Chondrocyte (in vitro differentiated cells): ENCODE data around the gene KLF11. TPM values are rescaled to one million over a fixed set of nuclear protein-coding genes. Genes with fewer than 3 reads are reported as not detected.
A peak's percentile ranks its signal among the peaks of the same experiment; 100 is the strongest.

Experiments
- DNase-seq: peaks from one replicate; pipeline ENCODE4 v3.0.0; 2021; ENCODE audit warnings: mixed read lengths, low spot score
- H3K27ac Mint-ChIP-seq: one replicate; pipeline ENCODE4 v1.8.0; 2021; ENCODE audit warnings: mild to moderate bottlenecking, moderate library complexity, mixed read lengths; ENCODE audit not compliant: unreplicated experiment
- H3K27me3 Mint-ChIP-seq: 2 replicates; pipeline ENCODE4 v1.8.0; 2021; ENCODE audit warnings: low read depth, mixed read lengths
- H3K36me3 Mint-ChIP-seq: 2 replicates; pipeline ENCODE4 v1.8.0; 2021; ENCODE audit warnings: low read depth, mixed read lengths
- H3K4me1 Mint-ChIP-seq: 2 replicates; pipeline ENCODE4 v1.8.0; 2021; ENCODE audit warnings: low read depth, mild to moderate bottlenecking, mixed read lengths
- H3K4me3 Mint-ChIP-seq: one replicate; pipeline ENCODE4 v1.8.0; 2021; ENCODE audit warnings: mild to moderate bottlenecking, moderate library complexity, mixed read lengths; ENCODE audit not compliant: unreplicated experiment
- H3K9me3 Mint-ChIP-seq: 2 replicates; pipeline ENCODE4 v1.8.0; 2021; ENCODE audit warnings: low read depth, mixed read lengths
- CTCF ChIP-seq: fragments of 200-600 bp; sonication (generic); IDR thresholded peaks from 2 replicates; pipeline ENCODE4 v1.5.0; 2021; ENCODE audit warnings: antibody characterized with exemption, mild to moderate bottlenecking, moderate library complexity
- total RNA-seq: library from RNA; stranded (reverse); gene quantifications from 3 replicates; pipeline ENCODE4 v1.2.1, GENCODE V29; 2021

The KLF11 gene
- total RNA-seq, 1 donor from 2014 or later: 15.2 TPM

DNA sequence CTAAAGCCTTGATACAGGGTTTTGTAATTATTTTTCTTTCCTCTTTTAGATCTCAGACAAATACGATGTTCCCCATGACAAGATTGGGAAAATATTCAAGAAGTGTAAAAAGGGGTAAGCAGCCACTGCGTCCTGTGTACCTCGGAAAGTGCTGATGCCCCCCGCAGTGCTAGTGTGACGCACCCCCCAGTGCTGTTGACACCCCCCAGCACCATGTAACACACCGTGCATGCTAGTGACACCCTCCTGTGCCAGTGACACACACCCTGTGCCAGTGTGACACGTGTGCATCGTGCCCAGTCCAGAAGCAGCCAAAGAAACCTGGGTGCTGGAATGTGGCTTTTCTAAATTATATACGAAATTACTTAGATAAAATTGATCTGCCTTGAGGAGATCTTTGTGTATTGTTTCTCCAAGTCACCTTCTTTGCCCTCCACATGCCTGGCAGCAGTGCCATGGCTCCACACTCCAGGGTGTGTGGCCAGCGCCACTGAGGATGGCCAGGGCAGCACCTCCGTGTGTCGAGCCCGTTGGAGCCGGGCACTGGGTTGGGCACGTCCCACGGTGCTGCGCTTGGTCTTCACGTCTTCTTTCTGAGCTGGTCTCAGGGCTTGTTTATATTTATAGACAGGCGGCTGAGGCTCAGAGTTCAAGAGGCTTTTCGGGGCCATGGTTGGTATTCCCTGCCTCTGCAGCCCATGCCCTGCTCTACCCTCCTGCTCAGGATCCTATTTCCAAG, 44.3 kb upstream of the KLF11 start:
- Mint-ChIP-seq H3K9me3 (no peaks in the 10 kb centered on the region), H3K4me3 (no peak overlapping the region), H3K36me3 (no peaks in the 10 kb centered on the region), H3K27ac (no peak overlapping the region), H3K4me1 (no peaks in the 10 kb centered on the region), H3K27me3 (peaks cover 1% of the 10 kb centered on the region)
- peak; percentile 73 for DNase-seq
- no peak for TF ChIP-seq CTCF

GRCh38 chr2:9999693-10000092, 43.7 kb upstream of the KLF11 start:
- H3K27ac Mint-ChIP-seq: no peak overlapping the region
- H3K4me1 Mint-ChIP-seq: no peaks in the 10 kb centered on the region
- TF ChIP-seq CTCF: no peak
- no peak overlapping the region for H3K4me3 Mint-ChIP-seq
- no peak for DNase-seq
- no peaks in the 10 kb centered on the region for H3K36me3 Mint-ChIP-seq
- H3K27me3 Mint-ChIP-seq: peaks cover 1% of the 10 kb centered on the region
- no peaks in the 10 kb centered on the region for H3K9me3 Mint-ChIP-seq

GRCh38 chr2:10000541-10000940, 42.8 kb upstream of the KLF11 start:
- H3K27me3 Mint-ChIP-seq: peaks cover 1% of the 10 kb centered on the region
- no peaks in the 10 kb centered on the region for H3K4me1 Mint-ChIP-seq
- H3K36me3 Mint-ChIP-seq: no peaks in the 10 kb centered on the region
- no peaks in the 10 kb centered on the region for H3K9me3 Mint-ChIP-seq
- H3K27ac Mint-ChIP-seq: no peak overlapping the region
- no peak overlapping the region for H3K4me3 Mint-ChIP-seq
- peak; percentile 47 for DNase-seq
- TF ChIP-seq CTCF: no peak

- no peaks in the 10 kb centered on the region for H3K9me3 Mint-ChIP-seq
- no peak overlapping the region for H3K4me3 Mint-ChIP-seq
These were observed 41.8 kb upstream of the KLF11 start for GRCh38 chr2:10001586-10001985.

GRCh38 chr2:10002109-10002508, 41.2 kb upstream of the KLF11 start:
- Mint-ChIP-seq H3K4me1 (peaks cover 5% of the 10 kb centered on the region), H3K4me3 (no peak overlapping the region), H3K9me3 (no peaks in the 10 kb centered on the region), H3K36me3 (no peaks in the 10 kb centered on the region), H3K27me3 (no peaks in the 10 kb centered on the region), H3K27ac (no peak overlapping the region)
- TF ChIP-seq CTCF: no peak
- no peak for DNase-seq

More at GRCh38 chr2:10001586-10001985, 41.8 kb upstream of the KLF11 start:
- DNase-seq: no peak
- H3K4me1 Mint-ChIP-seq: no peaks in the 10 kb centered on the region
- no peak overlapping the region for H3K27ac Mint-ChIP-seq
- TF ChIP-seq CTCF: no peak
- H3K36me3 Mint-ChIP-seq: no peaks in the 10 kb centered on the region
- H3K27me3 Mint-ChIP-seq: no peaks in the 10 kb centered on the region
